Measurements from ENCODE around the gene CCDC27.
"Not testable (repeated sequence)": the region's sequence is repeated elsewhere in the genome, so short reads cannot be mapped to it uniquely, and the experiment has no call there.

CCDC27 gene

GRCh38 chr1:3800795-3801194 lies 48.5 kb downstream of the CCDC27 start:
- not testable (repeated sequence) for H3K27ac ChIP-seq (ENCODE audit: low read depth, low read length); H3K9ac ChIP-seq (ENCODE audit: low read length in 5 of 5); H3K36me3 ChIP-seq (ENCODE audit: control insufficient read depth in 5 of 5, insufficient read depth in 5 of 5, low read length in 5 of 5); H3K9me3 ChIP-seq (ENCODE audit: control insufficient read depth in 5 of 5, low read length in 5 of 5); H3K4me3 ChIP-seq (ENCODE audit: low read depth in 1 of 5, low read length in 5 of 5); H3K4me1 ChIP-seq (ENCODE audit: control insufficient read depth in 5 of 5, insufficient read depth in 5 of 5, low read length in 5 of 5)
- H3K27me3 ChIP-seq (ENCODE audit: control insufficient read depth in 5 of 5, insufficient read depth in 4 of 5, low read length in 5 of 5), result peaks cover 4 to 19% (median 13%) of the 10 kb centered on the region in 5 donors

DNA sequence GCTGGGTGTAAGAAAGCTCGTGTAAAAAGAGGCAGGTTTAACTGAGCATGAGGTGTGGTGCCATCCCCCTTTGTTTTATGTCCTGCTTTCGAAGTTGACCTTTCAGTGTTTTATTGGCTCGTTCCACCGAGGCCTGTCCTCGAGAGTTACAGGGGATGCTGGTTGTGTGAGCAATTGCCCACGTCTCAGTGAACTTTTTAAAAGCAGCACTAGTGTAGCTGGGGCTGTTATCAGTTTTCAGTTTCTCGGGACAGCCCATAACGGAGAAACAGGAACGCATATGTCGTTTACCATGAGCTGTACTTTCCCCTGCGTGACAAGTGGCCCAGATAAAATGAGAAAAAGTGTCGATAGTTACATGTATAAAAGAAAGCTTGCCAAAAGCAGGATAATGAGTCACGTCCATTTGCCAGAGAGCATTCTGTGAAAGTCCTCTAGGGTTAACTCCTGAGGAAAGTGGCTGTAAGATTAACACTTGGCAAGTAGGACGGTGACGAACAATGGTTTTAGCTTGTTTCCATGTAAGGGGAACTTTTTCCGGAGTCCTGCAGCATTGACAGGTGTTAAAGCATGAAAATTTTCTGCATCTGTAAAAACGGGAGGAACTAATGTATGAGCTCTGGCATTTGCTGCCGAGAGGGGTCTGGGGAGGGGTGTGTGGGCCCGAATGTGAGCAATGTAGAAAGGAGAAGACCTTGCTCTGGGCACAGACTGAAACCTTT lies 51.8 kb downstream of the CCDC27 start:
- H3K4me3 ChIP-seq (ENCODE audit: low read depth in 1 of 5, low read length in 5 of 5), result no peak overlapping the region
- peaks cover 4 to 22% (median 13%) of the 10 kb centered on the region in 5 donors for H3K27me3 ChIP-seq (ENCODE audit: control insufficient read depth in 5 of 5, insufficient read depth in 4 of 5, low read length in 5 of 5)
- H3K4me1 ChIP-seq (ENCODE audit: control insufficient read depth in 5 of 5, insufficient read depth in 5 of 5, low read length in 5 of 5), result no peaks in the 10 kb centered on the region
- H3K9ac ChIP-seq (ENCODE audit: low read length in 5 of 5), result no peak overlapping the region
- H3K9me3 ChIP-seq (ENCODE audit: control insufficient read depth in 5 of 5, low read length in 5 of 5), result no peaks in the 10 kb centered on the region
- no peaks in the 10 kb centered on the region for H3K36me3 ChIP-seq (ENCODE audit: control insufficient read depth in 5 of 5, insufficient read depth in 5 of 5, low read length in 5 of 5)
- no peak overlapping the region for H3K27ac ChIP-seq (ENCODE audit: low read depth, low read length)

DNA sequence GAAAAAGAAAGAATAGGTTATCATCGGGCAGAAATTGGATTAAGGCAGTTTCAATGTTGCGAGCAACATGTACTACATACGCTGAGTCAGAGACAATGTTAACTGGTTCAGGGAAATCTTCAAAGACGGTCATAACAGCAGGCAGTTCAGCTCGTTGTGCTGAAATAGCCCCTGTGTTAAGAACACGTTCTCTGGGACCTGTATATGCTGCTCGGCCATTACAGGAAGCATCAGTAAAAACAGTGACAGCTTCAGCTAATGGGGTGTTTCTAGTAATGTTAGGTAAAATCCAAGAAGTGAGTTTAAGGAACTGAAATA lies 52.3 kb downstream of the CCDC27 start:
- H3K4me3 ChIP-seq (ENCODE audit: low read depth in 1 of 5, low read length in 5 of 5); H3K4me1 ChIP-seq (ENCODE audit: control insufficient read depth in 5 of 5, insufficient read depth in 5 of 5, low read length in 5 of 5); H3K9me3 ChIP-seq (ENCODE audit: control insufficient read depth in 5 of 5, low read length in 5 of 5); H3K9ac ChIP-seq (ENCODE audit: low read length in 5 of 5); H3K27ac ChIP-seq (ENCODE audit: low read depth, low read length); H3K36me3 ChIP-seq (ENCODE audit: control insufficient read depth in 5 of 5, insufficient read depth in 5 of 5, low read length in 5 of 5): not testable (repeated sequence)
- peaks cover 7 to 22% (median 13%) of the 10 kb centered on the region in 5 donors for H3K27me3 ChIP-seq (ENCODE audit: control insufficient read depth in 5 of 5, insufficient read depth in 4 of 5, low read length in 5 of 5)

DNA sequence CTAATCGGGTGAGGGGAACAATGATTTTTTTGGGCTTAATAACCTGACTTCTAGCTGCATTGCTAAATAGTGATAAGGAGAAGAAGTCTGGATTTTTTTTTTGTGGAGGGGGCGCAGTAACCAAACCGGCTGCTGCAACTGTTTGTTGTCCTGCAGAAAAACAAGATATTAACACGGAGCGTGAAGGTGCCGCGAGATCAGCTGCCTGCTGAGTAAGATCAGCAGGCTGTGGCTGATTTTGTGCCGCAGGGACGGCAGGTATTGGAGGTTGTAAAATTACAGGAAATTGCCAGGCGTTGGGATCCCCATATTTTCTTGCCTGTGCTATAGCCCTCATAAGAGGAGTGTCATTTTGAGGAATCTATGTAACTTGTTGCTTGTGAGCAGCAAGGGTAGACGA lies 52.8 kb downstream of the CCDC27 start:
- Histone ChIP-seq H3K36me3 (ENCODE audit: control insufficient read depth in 5 of 5, insufficient read depth in 5 of 5, low read length in 5 of 5) (no peaks in the 10 kb centered on the region), H3K9me3 (ENCODE audit: control insufficient read depth in 5 of 5, low read length in 5 of 5) (no peaks in the 10 kb centered on the region), H3K27ac (ENCODE audit: low read depth, low read length) (no peak overlapping the region)

DNA sequence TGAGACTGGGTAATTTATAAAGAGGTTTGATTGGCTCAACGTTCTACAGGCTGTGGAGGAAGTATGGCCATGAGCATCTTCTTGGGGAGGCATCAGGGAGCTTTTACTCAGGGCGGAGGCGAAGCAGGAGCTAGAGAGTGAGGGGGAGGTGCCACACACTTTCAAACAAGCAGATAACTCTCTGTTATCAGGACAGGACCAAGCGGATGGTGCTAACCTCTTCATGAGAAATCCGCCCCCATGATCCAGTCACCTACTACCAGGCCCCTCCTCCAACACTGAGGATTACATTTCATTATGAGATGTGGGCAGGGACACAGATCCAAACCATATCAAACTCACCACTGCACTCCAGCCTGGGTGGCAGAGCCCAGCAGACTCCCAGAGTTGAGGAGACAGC lies 55.5 kb downstream of the CCDC27 start:
- Histone ChIP-seq H3K27me3 (ENCODE audit: control insufficient read depth in 5 of 5, insufficient read depth in 4 of 5, low read length in 5 of 5) (peaks cover 3 to 12% (median 6%) of the 10 kb centered on the region in 5 donors), H3K4me3 (ENCODE audit: low read depth in 1 of 5, low read length in 5 of 5) (no peak overlapping the region), H3K9me3 (ENCODE audit: control insufficient read depth in 5 of 5, low read length in 5 of 5) (no peaks in the 10 kb centered on the region), H3K36me3 (ENCODE audit: control insufficient read depth in 5 of 5, insufficient read depth in 5 of 5, low read length in 5 of 5) (no peaks in the 10 kb centered on the region), H3K9ac (ENCODE audit: low read length in 5 of 5) (no peak overlapping the region), H3K27ac (ENCODE audit: low read depth, low read length) (no peak overlapping the region), H3K4me1 (ENCODE audit: control insufficient read depth in 5 of 5, insufficient read depth in 5 of 5, low read length in 5 of 5) (no peaks in the 10 kb centered on the region)

More for the DNA sequence above, 52.8 kb downstream of the CCDC27 start:
- Histone ChIP-seq H3K4me1 (ENCODE audit: control insufficient read depth in 5 of 5, insufficient read depth in 5 of 5, low read length in 5 of 5) (no peaks in the 10 kb centered on the region), H3K9ac (ENCODE audit: low read length in 5 of 5) (no peak overlapping the region), H3K27me3 (ENCODE audit: control insufficient read depth in 5 of 5, insufficient read depth in 4 of 5, low read length in 5 of 5) (peaks cover 8 to 19% (median 13%) of the 10 kb centered on the region in 5 donors), H3K4me3 (ENCODE audit: low read depth in 1 of 5, low read length in 5 of 5) (no peak overlapping the region)

GRCh38 chr1:3809680-3810079 lies 57.4 kb downstream of the CCDC27 start:
- H3K4me1 ChIP-seq (ENCODE audit: control insufficient read depth in 5 of 5, insufficient read depth in 5 of 5, low read length in 5 of 5), result no peaks in the 10 kb centered on the region
- H3K27ac ChIP-seq (ENCODE audit: low read depth, low read length), result no peak overlapping the region
- H3K36me3 ChIP-seq (ENCODE audit: control insufficient read depth in 5 of 5, insufficient read depth in 5 of 5, low read length in 5 of 5), result peaks cover 0 to 9% (median 8%) of the 10 kb centered on the region in 5 donors
- no peak overlapping the region for H3K9ac ChIP-seq (ENCODE audit: low read length in 5 of 5)
- peaks cover 0 to 5% (median 3%) of the 10 kb centered on the region in 5 donors for H3K27me3 ChIP-seq (ENCODE audit: control insufficient read depth in 5 of 5, insufficient read depth in 4 of 5, low read length in 5 of 5)
- no peak overlapping the region for H3K4me3 ChIP-seq (ENCODE audit: low read depth in 1 of 5, low read length in 5 of 5)
- no peaks in the 10 kb centered on the region for H3K9me3 ChIP-seq (ENCODE audit: control insufficient read depth in 5 of 5, low read length in 5 of 5)

DNA sequence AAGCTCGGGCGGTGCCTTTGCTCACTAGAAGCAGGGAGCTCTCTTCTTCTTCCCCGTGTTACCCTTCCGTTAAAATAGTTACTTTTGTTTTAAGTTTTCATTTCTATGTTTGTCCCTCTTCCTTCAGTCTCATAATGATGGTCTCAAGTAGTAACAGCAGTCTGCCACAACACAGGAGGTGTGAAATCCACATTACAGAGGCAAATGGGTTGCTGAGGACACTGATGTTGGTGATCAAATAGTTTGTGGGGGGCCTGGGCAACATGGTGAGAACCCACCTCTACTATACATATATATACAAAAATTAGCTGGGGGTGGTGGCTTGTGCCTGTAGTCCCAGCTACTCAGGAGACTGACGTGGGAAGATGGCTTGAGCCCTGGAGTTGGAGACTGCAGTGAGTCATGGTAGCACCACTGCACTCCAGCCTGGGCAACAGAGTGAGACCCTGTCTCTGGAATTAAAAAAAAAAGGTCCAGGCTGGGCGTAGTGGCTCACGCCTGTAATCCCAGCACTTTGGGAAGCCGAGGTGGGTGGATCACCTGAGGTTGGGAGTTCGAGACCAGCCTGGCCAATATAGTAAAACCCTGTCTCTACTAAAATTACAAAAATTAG lies 58.0 kb downstream of the CCDC27 start:
- H3K9me3 ChIP-seq (ENCODE audit: control insufficient read depth in 5 of 5, low read length in 5 of 5); H3K27me3 ChIP-seq (ENCODE audit: control insufficient read depth in 5 of 5, insufficient read depth in 4 of 5, low read length in 5 of 5); H3K4me1 ChIP-seq (ENCODE audit: control insufficient read depth in 5 of 5, insufficient read depth in 5 of 5, low read length in 5 of 5); H3K27ac ChIP-seq (ENCODE audit: low read depth, low read length); H3K4me3 ChIP-seq (ENCODE audit: low read depth in 1 of 5, low read length in 5 of 5); H3K9ac ChIP-seq (ENCODE audit: low read length in 5 of 5): not testable (repeated sequence)
- H3K36me3 ChIP-seq (ENCODE audit: control insufficient read depth in 5 of 5, insufficient read depth in 5 of 5, low read length in 5 of 5), result peaks cover 0 to 14% (median 13%) of the 10 kb centered on the region in 5 donors

DNA sequence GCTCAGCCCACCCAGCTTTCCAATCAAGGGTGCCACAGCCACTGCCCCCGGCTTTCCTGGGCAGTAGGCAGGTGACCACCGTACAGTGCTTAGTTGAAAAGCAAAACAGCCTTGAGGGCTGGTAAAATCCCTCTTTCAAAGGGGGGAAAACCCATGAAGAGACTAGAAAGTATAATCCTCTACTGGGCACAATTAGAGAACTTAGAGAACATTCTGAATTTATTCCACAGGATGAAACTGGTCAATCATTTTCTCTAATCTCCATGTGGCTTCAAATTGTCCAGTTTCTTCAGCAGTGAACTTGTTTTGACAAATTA lies 59.3 kb downstream of the CCDC27 start:
- Histone ChIP-seq H3K9me3 (ENCODE audit: control insufficient read depth in 5 of 5, low read length in 5 of 5) (no peaks in the 10 kb centered on the region), H3K27ac (ENCODE audit: low read depth, low read length) (no peak overlapping the region), H3K36me3 (ENCODE audit: control insufficient read depth in 5 of 5, insufficient read depth in 5 of 5, low read length in 5 of 5) (peaks cover 0 to 27% (median 26%) of the 10 kb centered on the region in 5 donors), H3K4me3 (ENCODE audit: low read depth in 1 of 5, low read length in 5 of 5) (no peak overlapping the region), H3K4me1 (ENCODE audit: control insufficient read depth in 5 of 5, insufficient read depth in 5 of 5, low read length in 5 of 5) (no peaks in the 10 kb centered on the region), H3K27me3 (ENCODE audit: control insufficient read depth in 5 of 5, insufficient read depth in 4 of 5, low read length in 5 of 5) (peaks cover 0 to 5% (median 3%) of the 10 kb centered on the region in 5 donors), H3K9ac (ENCODE audit: low read length in 5 of 5) (peak overlapping the region in 1 of 5 donors; percentile 22)

- H3K27ac ChIP-seq (ENCODE audit: low read depth, low read length), result no peak overlapping the region
- no peak overlapping the region for H3K4me3 ChIP-seq (ENCODE audit: low read depth in 1 of 5, low read length in 5 of 5)
- H3K36me3 ChIP-seq (ENCODE audit: control insufficient read depth in 5 of 5, insufficient read depth in 5 of 5, low read length in 5 of 5), result peaks cover 0 to 41% (median 33%) of the 10 kb centered on the region in 5 donors
- H3K9me3 ChIP-seq (ENCODE audit: control insufficient read depth in 5 of 5, low read length in 5 of 5), result no peaks in the 10 kb centered on the region
- H3K27me3 ChIP-seq (ENCODE audit: control insufficient read depth in 5 of 5, insufficient read depth in 4 of 5, low read length in 5 of 5), result peaks cover 0 to 5% (median 0%) of the 10 kb centered on the region in 5 donors
- H3K9ac ChIP-seq (ENCODE audit: low read length in 5 of 5), result no peak overlapping the region
- no peaks in the 10 kb centered on the region for H3K4me1 ChIP-seq (ENCODE audit: control insufficient read depth in 5 of 5, insufficient read depth in 5 of 5, low read length in 5 of 5)
Measured at GRCh38 chr1:3814065-3814464, 61.8 kb downstream of the CCDC27 start.

DNA sequence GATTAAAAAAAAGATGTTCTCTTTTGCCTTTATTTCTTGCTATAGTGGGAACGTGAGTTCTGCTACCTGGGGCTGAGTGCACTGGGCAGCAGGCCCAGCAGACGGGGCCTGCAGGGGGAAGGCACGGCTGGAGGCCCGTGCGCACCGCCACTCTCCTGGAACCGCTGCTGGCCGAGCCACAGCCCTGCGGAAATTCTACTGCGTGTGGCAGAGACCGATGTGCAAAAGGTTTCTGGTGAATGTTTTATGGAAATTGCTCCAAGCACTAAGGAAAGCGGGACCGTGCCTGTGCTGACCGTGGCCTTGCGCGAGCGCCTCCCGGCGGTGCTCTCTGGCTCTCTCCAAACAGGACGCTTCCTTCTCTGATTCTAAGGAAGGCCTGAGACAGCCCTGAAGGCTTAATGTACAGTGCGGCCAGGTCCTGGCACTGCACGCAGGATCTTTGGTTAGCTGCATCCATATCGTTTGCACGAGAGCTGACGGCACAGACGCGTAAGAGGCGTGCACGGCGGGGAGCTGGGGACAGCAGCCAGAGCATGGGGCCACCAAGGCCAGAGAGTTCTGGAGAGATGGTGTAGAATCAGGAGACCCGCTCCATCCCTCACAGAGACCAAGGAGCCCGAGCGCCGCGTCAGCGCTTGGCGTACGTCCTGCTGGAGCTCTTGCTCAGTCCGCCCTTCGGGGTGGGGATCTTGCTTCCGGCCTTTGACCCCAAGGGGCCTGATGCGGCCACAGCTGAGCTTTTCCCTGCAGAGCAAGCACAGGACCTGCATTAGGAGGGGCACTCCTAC lies 62.7 kb downstream of the CCDC27 start:
- H3K36me3 ChIP-seq (ENCODE audit: control insufficient read depth in 5 of 5, insufficient read depth in 5 of 5, low read length in 5 of 5), result peaks cover under 1 to 50% (median 40%) of the 10 kb centered on the region in 5 donors

More for the DNA sequence above, 62.7 kb downstream of the CCDC27 start:
- H3K9me3 ChIP-seq (ENCODE audit: control insufficient read depth in 5 of 5, low read length in 5 of 5), result no peaks in the 10 kb centered on the region
- no peaks in the 10 kb centered on the region for H3K27me3 ChIP-seq (ENCODE audit: control insufficient read depth in 5 of 5, insufficient read depth in 4 of 5, low read length in 5 of 5)
- no peak overlapping the region for H3K27ac ChIP-seq (ENCODE audit: low read depth, low read length)
- no peak overlapping the region for H3K4me3 ChIP-seq (ENCODE audit: low read depth in 1 of 5, low read length in 5 of 5)
- H3K4me1 ChIP-seq (ENCODE audit: control insufficient read depth in 5 of 5, insufficient read depth in 5 of 5, low read length in 5 of 5), result no peaks in the 10 kb centered on the region
- no peak overlapping the region for H3K9ac ChIP-seq (ENCODE audit: low read length in 5 of 5)
